GM12874 (cell line): Measurements from ENCODE around the gene DPM3.

ENCODE experiments used
- TF ChIP-seq, protein P1 (sequence below): IDR thresholded peaks from 2 replicates; pipeline ENCODE4 v1.5.1; 2011; ENCODE audit warnings: low read depth, mild to moderate bottlenecking, control low read depth, low read length, moderate library complexity; ENCODE audit not compliant: insufficient read depth

DPM3 gene

DNA sequence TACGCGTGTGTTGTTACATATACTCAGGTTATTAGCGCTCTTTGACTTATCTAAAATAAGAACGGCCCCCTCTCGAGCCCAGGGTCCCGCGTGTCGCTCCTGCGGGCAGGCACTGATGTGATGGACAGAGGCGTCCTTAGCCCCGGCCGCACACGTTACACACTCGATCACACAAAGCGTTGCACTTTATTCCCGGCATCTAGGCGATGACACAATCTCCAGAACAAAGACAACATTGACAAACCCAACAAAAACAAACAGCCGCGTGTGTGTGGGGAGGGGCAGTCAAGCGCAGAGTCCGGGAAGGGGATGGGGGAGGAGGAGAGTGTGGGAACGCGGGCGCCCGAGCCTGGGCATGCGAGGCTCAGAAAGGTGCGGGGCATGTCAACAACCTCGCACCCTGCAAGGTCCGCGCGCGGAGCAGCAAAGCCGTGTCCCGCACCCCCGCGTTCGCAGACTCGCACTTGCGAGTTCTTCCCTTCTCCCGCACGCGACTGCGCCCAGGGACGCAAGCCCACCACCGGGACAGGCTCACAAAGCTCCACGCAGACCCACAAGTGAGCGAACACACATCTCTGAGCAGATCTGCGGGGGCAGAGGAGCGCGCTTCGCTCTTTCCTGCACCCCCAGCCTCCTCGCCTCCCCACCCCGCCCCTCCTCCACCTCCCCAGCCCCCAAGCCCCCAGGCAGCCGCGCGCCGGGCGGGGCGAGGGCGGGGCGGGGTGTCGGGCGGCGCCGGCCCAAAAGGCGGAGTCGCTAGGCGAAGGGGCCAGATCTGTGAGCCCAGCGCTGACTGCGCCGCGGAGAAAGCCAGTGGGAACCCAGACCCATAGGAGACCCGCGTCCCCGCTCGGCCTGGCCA lies 13.0 kb downstream of the DPM3 start, which contains the start of gene EFNA1:
Gene EFNA1, plus strand, starts transcription at position 772 of the 862 bp plus-strand sequence. CDS start 102 bp downstream, outside the sequence.
- TF ChIP-seq, protein P1, sequence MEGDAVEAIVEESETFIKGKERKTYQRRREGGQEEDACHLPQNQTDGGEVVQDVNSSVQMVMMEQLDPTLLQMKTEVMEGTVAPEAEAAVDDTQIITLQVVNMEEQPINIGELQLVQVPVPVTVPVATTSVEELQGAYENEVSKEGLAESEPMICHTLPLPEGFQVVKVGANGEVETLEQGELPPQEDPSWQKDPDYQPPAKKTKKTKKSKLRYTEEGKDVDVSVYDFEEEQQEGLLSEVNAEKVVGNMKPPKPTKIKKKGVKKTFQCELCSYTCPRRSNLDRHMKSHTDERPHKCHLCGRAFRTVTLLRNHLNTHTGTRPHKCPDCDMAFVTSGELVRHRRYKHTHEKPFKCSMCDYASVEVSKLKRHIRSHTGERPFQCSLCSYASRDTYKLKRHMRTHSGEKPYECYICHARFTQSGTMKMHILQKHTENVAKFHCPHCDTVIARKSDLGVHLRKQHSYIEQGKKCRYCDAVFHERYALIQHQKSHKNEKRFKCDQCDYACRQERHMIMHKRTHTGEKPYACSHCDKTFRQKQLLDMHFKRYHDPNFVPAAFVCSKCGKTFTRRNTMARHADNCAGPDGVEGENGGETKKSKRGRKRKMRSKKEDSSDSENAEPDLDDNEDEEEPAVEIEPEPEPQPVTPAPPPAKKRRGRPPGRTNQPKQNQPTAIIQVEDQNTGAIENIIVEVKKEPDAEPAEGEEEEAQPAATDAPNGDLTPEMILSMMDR = no peak

DNA sequence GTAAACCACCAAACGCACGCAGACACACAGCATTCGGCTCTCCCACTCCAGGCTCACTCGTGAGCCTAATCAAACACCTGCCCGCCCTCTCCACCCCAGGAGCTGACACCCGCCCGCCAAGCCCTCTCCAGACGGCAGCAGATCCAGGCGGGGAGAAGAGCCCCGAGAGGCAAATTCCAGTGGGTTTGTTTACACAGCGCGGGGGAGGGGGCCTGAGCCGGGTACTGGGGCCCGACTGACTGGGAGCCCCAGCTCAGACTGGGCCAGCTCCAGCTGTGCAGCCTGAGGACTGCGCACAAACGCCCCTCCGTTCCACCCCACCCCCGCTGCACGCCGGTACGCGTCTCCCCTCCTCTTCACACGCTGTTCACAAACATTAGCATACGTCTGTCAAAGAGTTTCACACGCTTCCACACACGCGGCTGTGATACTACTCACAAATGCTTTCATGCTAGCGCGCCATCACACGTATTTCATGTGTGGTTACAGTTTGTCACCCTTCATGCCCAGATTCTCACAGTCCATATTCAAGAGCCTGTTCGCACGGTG lies 13.7 kb downstream of the DPM3 start:
- TF ChIP-seq, protein P1 = no peak

DNA sequence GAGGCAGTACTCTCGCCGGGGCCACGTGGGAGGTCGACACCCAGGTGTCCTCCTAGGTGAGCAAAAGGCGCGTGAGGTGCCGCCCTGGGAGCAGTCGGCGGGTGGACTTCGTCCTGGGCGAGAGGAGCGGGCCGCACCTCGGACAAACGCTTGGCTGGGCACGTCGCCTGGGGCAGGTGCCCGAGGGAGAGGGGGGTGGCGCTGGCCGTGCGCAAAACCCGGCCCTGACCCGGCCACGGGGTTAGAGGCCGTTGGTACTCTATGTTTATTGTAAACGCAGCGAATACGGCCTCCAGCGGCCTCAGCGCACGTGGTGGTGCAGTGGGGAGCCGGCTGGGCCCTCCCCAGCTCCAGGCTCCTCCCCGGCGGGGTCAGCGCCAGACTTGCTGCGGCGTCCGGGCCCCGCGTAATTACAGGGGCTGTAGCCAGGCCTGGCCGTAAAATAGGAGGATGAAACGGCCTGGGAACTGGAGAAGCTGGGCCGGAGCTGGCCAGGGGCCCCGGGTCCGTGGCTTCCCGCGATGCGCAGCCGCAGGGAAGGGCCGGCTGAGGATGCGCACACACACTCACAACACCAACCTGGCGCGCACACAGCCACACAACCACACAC lies 14.3 kb downstream of the DPM3 start:
- TF ChIP-seq, protein P1 = no peak

DNA sequence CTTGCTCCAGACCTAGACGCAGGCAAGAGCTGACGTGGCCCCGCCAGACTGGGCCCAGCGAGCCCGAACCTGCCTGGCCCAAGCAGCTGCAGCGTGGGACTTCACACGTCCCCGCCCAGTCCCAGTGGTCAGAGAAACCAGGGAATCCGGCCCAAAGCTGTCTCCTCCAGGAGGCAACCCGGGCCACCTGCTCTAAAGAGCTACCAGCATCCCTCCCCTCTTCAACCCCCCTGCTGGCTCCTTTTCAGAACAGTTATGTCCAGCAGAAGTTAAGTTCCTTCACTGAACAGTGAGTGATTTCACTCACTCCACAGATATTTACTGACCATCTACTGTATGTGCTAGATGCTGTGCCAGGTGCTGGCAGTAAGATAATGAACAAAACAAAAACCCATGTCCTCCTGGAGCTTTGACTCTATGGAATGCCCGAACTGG lies 14.8 kb downstream of the DPM3 start:
- TF ChIP-seq, protein P1 = no peak

DNA sequence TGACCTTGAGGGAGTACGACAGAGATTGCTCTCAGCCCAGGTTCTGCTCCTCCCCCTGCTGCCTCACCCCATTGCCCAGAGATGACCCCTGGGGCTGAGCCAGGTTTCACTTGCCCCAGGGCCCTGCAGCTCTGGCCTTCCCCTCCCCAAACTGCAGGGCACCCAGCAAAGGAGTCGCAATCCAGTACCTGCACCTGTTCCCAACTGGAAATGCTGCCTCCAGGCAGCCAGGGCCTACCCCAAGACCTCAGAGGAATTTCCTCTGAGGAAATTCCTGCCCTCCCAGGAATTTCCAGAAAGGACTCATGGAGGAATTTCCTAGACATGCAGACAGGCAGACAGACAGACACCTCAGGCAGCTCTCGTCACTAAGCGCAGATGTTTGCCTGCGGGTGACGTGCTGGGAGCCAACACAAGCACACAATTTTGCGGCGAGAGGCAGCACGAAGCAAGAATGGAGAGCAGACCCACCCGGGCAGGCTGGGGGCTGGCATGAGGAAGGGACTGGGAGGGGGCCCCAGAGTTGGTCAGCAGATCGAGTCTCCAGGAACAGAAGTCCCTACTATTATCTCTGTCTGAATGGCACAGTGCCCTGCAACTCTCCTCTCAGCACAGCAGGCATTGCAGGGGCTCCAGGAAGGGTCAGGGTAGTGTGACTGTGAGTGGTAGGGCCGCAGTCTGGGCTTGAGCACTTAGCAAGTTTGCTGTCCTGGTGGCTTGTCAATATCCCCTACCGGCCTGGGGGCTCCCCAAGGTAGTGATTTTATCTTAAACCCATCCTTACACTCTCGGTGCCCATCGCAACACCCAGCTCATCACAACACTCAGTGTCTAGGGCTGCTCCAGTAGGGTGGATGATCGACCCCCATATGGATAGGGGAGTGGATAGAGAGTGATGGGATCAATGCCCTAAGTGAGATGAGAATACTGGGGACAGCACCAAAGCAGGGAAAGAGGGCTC lies 15.5 kb downstream of the DPM3 start:
- TF ChIP-seq, protein P1 = no peak

DNA sequence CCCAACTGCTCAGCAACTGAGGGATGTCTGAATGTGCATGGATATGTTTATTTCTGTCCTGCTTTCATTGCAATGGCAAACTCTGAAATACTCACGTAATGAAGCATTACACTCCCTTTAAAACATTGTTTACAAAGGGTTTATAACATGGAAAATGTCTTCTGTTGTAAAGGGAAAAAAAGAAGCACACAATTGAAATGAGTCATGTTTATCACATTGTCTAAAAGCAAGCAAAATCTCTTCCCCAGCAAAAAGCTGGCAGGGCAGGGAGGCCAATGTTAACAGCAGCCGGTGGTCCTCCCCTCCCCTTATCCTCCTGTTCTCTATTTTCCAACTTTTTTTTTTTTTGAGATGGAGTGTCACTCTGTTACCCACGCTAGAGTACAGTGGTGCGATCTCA lies 16.5 kb downstream of the DPM3 start:
- TF ChIP-seq, protein P1 = no peak

DNA sequence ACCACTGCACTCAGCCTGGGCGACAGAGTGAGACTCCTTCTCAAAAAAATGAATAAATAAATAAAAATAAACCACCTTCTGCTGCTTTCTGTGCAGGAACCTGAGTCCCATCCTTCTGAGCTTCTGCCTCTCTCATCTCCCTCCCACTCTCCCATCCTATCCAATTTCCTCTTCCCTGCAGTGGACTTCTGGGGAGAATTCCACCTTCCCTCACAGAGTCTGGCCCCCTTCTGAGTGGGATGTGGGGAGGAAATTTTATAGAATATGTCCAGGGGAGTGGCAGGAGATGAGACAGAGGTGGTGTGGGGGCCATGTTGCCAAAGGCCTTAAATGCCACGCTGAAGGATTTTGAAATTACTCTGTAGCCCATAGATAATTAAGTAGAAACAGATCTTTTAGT lies 18.0 kb downstream of the DPM3 start:
- TF ChIP-seq, protein P1 = no peak
